T47D (cell line): ENCODE measurements around the gene ACTR8.

Experiments
- DNase-seq, 2 experiments: peaks; one replicate each; pipeline versions ENCODE4 v3.0.0 to v3.0.0-alpha.2; 2011 to 2012; ENCODE audit warnings: low read depth in 1 of 2, low spot score in 1 of 2
- JUND ChIP-seq: IDR thresholded peaks from 2 replicates; pipeline ENCODE4 v1.6.1; 2012; ENCODE audit warnings: low read depth
- in situ Hi-C: cut with HindIII; loops from 2 replicates; pipeline ENCODE4 v1.10.0; 2016; ENCODE audit warnings: low sequenced_read_pairs, low pct_unique_long_range_greater_than_20kb

The ACTR8 gene

GRCh38 chr3:53850895-53851294 lies 31.1 kb downstream of the ACTR8 start:
- in situ Hi-C loops, result no loop called here
- no peak for TF ChIP-seq JUND
- no peak for DNase-seq

GRCh38 chr3:53849916-53850315 lies 32.0 kb downstream of the ACTR8 start:
- in situ Hi-C loops, result no loop called here
- TF ChIP-seq JUND, result no peak
- DNase-seq, result no peak

GRCh38 chr3:53846851-53847155 lies 35.1 kb downstream of the ACTR8 start:
- in situ Hi-C loops, result no loop called here
- TF ChIP-seq JUND, result no peak
- no peak for DNase-seq

GRCh38 chr3:53846134-53846850 lies 35.7 kb downstream of the ACTR8 start, which contains the start of the genes CHDH and IL17RB:
CHDH (minus strand) TSS chr3:53846419; CDS start chr3:53824008, 22,411 bp downstream.
IL17RB (plus strand) TSS chr3:53846568; CDS start chr3:53846589, 21 bp downstream.
- TF ChIP-seq JUND, result no peak
- in situ Hi-C loops, result no loop called here
- peak; percentile 62 to 92 for DNase-seq

GRCh38 chr3:53845881-53846133 lies 36.1 kb downstream of the ACTR8 start:
- in situ Hi-C loops, result no loop called here
- TF ChIP-seq JUND, result no peak
- DNase-seq, result no peak

GRCh38 chr3:53845103-53845880 lies 36.7 kb downstream of the ACTR8 start:
- peak; percentile 61 to 81 for DNase-seq
- in situ Hi-C loops, result no loop called here
- no peak for TF ChIP-seq JUND

- DNase-seq, result no peak
- no peak for TF ChIP-seq JUND
- in situ Hi-C loops, result no loop called here
These were observed 37.5 kb downstream of the ACTR8 start for GRCh38 chr3:53844262-53845102.

GRCh38 chr3:53843195-53844177 lies 38.5 kb downstream of the ACTR8 start:
- no peak for DNase-seq
- in situ Hi-C loops, result no loop called here
- TF ChIP-seq JUND, result no peak

- in situ Hi-C loops, result no loop called here
These were observed 39.3 kb downstream of the ACTR8 start for GRCh38 chr3:53842436-53843194.

GRCh38 chr3:53841296-53841695 lies 40.7 kb downstream of the ACTR8 start:
- in situ Hi-C loops, result no loop called here
- DNase-seq, result peak; percentile 17 to 73
- TF ChIP-seq JUND, result no peak

More at GRCh38 chr3:53842436-53843194, 39.3 kb downstream of the ACTR8 start:
- TF ChIP-seq JUND, result no peak
- peak; percentile 19 to 86 for DNase-seq

- in situ Hi-C loops, result no loop called here
- no peak for DNase-seq
- no peak for TF ChIP-seq JUND
These were observed 44.6 kb downstream of the ACTR8 start for GRCh38 chr3:53837331-53837730.
